ENCODE results near the gene CHL1. TPM values are rescaled to one million over a fixed set of nuclear protein-coding genes. Genes with fewer than 3 reads are reported as not detected.

The CHL1 gene, protein sequence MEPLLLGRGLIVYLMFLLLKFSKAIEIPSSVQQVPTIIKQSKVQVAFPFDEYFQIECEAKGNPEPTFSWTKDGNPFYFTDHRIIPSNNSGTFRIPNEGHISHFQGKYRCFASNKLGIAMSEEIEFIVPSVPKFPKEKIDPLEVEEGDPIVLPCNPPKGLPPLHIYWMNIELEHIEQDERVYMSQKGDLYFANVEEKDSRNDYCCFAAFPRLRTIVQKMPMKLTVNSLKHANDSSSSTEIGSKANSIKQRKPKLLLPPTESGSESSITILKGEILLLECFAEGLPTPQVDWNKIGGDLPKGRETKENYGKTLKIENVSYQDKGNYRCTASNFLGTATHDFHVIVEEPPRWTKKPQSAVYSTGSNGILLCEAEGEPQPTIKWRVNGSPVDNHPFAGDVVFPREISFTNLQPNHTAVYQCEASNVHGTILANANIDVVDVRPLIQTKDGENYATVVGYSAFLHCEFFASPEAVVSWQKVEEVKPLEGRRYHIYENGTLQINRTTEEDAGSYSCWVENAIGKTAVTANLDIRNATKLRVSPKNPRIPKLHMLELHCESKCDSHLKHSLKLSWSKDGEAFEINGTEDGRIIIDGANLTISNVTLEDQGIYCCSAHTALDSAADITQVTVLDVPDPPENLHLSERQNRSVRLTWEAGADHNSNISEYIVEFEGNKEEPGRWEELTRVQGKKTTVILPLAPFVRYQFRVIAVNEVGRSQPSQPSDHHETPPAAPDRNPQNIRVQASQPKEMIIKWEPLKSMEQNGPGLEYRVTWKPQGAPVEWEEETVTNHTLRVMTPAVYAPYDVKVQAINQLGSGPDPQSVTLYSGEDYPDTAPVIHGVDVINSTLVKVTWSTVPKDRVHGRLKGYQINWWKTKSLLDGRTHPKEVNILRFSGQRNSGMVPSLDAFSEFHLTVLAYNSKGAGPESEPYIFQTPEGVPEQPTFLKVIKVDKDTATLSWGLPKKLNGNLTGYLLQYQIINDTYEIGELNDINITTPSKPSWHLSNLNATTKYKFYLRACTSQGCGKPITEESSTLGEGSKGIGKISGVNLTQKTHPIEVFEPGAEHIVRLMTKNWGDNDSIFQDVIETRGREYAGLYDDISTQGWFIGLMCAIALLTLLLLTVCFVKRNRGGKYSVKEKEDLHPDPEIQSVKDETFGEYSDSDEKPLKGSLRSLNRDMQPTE (N-terminal part only)
- 14.9 TPM for polyA plus RNA-seq
- long read RNA-seq, donor 1, result 0 reads
- long read RNA-seq, donor 2, result 0 reads
- long read RNA-seq, donor 3, result 0 reads
- long read RNA-seq, donor 4, result 0 reads
- long read RNA-seq, donor 5, result 0 reads
- long read RNA-seq, donor 6, partial matches to known transcripts, result 0 of 1 reads
- long read RNA-seq, donor 6, other reads (novel, unspliced or antisense), result 0 of 1 reads
- long read RNA-seq, donor 7, result 0 reads
- long read RNA-seq, donor 8, result 0 reads
- long read RNA-seq, donor 9, result 0 reads
- long read RNA-seq, donor 10, result 0 reads
- long read RNA-seq, donor 11, result 0 reads

DNA sequence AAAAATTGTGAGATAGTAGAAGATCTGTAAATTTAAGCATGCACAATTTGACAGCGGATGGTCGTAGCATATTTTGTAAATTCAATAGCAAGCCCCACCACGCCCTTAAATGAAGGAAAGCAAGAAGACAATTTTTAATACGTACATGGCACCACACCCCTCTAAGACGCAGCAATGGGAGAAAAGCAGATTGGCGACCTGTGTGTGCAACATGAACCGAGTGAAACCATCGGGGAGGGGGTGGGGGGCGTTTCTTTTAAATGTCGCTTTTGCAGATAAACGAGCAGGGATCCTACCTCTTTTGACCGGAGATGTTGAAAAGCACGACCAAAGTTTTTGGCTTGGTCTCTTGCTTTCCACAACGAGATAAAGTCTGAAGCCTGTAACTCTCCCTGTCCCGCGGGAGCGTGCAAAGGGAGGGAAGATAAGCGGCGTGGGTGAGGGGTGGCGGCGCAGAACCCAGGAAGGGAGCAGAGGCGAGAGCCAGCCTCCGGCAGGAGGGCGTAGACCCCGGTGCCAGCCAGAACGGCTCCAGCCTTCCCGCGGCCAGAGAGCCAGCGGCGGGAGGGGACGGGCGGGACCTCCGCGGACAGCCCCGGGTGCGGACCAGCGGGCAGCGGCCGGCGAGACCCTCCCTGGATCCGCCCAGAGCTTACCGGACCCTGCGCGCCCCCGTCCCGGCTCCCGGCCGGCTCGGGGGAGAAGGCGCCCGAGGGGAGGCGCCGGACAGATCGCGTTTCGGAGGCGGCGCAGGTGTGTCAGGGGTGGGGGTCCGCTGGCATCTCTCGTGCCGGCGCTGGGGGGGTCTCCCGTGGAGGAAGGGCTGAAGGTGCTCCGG, at the start of gene CHL1:
CHL1 (plus strand) TSS at position 453 of the 838 bp plus-strand sequence. CDS start 123,014 bp downstream, outside the sequence.
- Histone ChIP-seq H3K4me1 (ENCODE audit: control insufficient read depth, insufficient read depth, low read length) (peaks cover 3% of the 10 kb centered on the region), H3K27ac (ENCODE audit: low read length) (no peak within 1 kb of the TSS), H3K27me3 (ENCODE audit: control insufficient read depth, insufficient read depth, low read length) (peaks cover 45% of the 10 kb centered on the region), H3K36me3 (ENCODE audit: control insufficient read depth, insufficient read depth, low read length) (no peaks in the 10 kb centered on the region), H3K9me3 (ENCODE audit: control insufficient read depth, low read depth, low read length) (no peaks in the 10 kb centered on the region), H3K4me3 (ENCODE audit: low read length) (peak within 1 kb of the TSS; percentile 38)
- no CpG with 5 or more reads among the region's 64 CpGs for WGBS (ENCODE audit: insufficient coverage, low lambda C conversion rate)
- no peak for DNase-seq

DNA sequence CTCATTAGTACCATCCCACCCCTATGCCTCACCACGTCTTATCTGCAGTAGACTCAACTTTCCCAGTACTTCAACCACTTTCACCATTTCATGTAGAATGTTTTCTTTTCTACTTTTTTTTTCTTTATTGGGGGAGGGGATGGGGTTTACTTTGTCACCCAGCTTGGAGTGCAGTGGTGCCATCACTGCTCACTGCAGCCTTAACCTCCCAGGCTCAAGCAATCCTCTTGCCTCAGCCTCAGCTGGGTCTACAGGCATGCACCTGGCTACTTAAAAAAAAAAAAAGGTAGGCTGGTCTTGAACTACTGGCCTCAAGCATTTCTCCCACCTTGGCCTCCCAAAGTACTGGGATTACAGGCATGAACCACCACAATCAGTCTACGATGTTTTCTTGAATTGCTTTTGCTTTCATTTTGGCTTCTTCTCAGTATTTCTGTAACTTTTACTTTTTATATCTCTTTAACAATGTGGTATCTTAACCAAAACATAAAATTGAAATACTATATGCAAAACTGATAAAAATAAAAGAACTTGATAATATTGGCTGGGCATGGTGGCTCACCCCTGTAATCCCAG, 44.9 kb upstream of the CHL1 start:
- DNase-seq, result no peak
- Histone ChIP-seq H3K36me3 (ENCODE audit: control insufficient read depth, insufficient read depth, low read length) (no peaks in the 10 kb centered on the region), H3K4me1 (ENCODE audit: control insufficient read depth, insufficient read depth, low read length) (no peaks in the 10 kb centered on the region), H3K27ac (ENCODE audit: low read length) (no peak overlapping the region), H3K9me3 (ENCODE audit: control insufficient read depth, low read depth, low read length) (no peaks in the 10 kb centered on the region), H3K27me3 (ENCODE audit: control insufficient read depth, insufficient read depth, low read length) (no peaks in the 10 kb centered on the region), H3K4me3 (ENCODE audit: low read length) (no peak overlapping the region)
- WGBS (ENCODE audit: insufficient coverage, low lambda C conversion rate), result 92% methylated on average over 2 of the region's 2 CpGs

DNA sequence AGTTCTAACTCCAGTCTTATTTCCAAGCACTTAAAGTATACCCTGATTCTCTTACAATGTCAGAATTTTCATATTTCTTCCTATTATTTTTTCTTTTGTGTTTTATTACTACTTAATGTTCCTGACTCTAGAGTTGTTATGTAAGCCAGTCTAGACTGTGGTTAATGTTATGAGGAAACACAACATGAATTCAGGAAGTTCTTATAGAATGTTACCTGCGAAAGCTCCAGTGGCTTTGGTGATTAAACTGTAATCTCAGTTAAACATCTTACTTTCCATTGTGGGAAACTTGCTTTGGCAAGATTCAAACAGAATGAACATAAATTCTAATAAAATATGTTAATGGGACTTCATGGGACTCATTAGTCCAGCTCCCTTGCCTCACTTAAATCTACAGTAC, 36.6 kb upstream of the CHL1 start:
- H3K4me1 ChIP-seq (ENCODE audit: control insufficient read depth, insufficient read depth, low read length), result no peaks in the 10 kb centered on the region
- no peak overlapping the region for H3K4me3 ChIP-seq (ENCODE audit: low read length)
- 83% methylated on average over 1 of the region's 1 CpG for WGBS (ENCODE audit: insufficient coverage, low lambda C conversion rate)
- no peaks in the 10 kb centered on the region for H3K9me3 ChIP-seq (ENCODE audit: control insufficient read depth, low read depth, low read length)
- no peaks in the 10 kb centered on the region for H3K27me3 ChIP-seq (ENCODE audit: control insufficient read depth, insufficient read depth, low read length)
- H3K27ac ChIP-seq (ENCODE audit: low read length), result no peak overlapping the region
- no peaks in the 10 kb centered on the region for H3K36me3 ChIP-seq (ENCODE audit: control insufficient read depth, insufficient read depth, low read length)
- DNase-seq, result no peak

DNA sequence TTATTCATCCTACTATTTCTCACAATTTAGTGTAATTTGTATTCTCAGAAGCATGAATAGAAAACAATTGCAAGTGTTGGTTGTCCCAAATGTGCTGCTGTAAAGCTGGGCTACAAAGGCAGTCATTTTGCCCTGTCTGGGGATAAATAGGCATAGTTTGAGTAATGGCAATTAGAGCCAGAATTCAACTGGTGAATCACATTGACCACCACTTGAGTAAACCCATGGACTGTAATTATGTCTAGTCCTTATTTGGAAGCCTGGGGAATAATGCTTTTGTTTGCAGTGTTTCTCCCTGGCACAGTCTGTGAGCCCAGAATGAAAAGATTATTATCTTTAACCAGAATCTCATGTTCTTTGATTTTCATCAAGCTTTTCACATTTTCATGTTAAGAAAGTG, 30.5 kb upstream of the CHL1 start:
- Histone ChIP-seq H3K27ac (ENCODE audit: low read length) (no peak overlapping the region), H3K4me3 (ENCODE audit: low read length) (no peak overlapping the region), H3K4me1 (ENCODE audit: control insufficient read depth, insufficient read depth, low read length) (no peaks in the 10 kb centered on the region), H3K9me3 (ENCODE audit: control insufficient read depth, low read depth, low read length) (no peaks in the 10 kb centered on the region), H3K36me3 (ENCODE audit: control insufficient read depth, insufficient read depth, low read length) (no peaks in the 10 kb centered on the region), H3K27me3 (ENCODE audit: control insufficient read depth, insufficient read depth, low read length) (no peaks in the 10 kb centered on the region)
- DNase-seq, result no peak

DNA sequence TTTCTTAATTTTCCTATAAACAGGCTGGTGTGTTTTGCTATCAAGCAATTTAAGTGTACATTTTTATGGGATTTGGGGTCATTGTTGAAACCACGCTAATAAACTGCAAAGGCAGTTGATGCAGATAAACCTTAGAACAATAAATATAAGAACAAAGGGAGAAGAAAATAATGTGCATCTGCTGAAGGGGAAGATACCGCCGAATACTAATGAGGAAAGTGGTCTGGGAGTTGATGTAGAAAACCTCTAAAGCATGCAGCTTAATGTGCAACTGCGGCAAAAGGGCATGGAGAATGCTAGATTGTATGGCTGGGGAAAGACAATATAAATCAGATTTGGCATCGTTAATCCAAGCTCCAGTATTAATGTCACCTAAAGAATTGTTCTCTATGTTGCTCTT, 29.8 kb upstream of the CHL1 start:
- WGBS (ENCODE audit: insufficient coverage, low lambda C conversion rate), result 80% methylated on average over 1 of the region's 5 CpGs
- DNase-seq, result no peak
- H3K27me3 ChIP-seq (ENCODE audit: control insufficient read depth, insufficient read depth, low read length), result no peaks in the 10 kb centered on the region
- H3K27ac ChIP-seq (ENCODE audit: low read length), result no peak overlapping the region
- no peaks in the 10 kb centered on the region for H3K4me1 ChIP-seq (ENCODE audit: control insufficient read depth, insufficient read depth, low read length)
- H3K9me3 ChIP-seq (ENCODE audit: control insufficient read depth, low read depth, low read length), result no peaks in the 10 kb centered on the region
- H3K36me3 ChIP-seq (ENCODE audit: control insufficient read depth, insufficient read depth, low read length), result no peaks in the 10 kb centered on the region
- H3K4me3 ChIP-seq (ENCODE audit: low read length), result no peak overlapping the region

DNA sequence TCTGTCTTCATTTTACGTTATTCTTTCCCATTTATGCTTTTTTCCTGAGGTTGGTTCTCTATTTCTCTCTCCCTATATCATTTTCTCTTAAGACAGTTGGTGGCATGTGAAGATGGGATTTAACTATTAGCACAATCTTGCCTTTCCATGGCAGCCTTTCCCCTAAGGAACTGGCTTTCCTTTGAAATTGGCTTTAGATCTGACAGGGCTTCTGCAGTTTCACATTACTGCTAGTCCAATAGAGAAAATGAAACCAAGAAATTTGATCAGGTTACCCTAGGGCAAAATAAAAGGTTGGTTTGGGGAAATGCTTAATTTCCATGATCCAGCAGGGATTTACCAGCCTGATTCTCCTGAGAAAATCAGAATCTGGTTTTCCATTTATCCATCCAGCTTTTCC, 22.7 kb upstream of the CHL1 start:
- 80% methylated on average over 1 of the region's 1 CpG for WGBS (ENCODE audit: insufficient coverage, low lambda C conversion rate)

DNA sequence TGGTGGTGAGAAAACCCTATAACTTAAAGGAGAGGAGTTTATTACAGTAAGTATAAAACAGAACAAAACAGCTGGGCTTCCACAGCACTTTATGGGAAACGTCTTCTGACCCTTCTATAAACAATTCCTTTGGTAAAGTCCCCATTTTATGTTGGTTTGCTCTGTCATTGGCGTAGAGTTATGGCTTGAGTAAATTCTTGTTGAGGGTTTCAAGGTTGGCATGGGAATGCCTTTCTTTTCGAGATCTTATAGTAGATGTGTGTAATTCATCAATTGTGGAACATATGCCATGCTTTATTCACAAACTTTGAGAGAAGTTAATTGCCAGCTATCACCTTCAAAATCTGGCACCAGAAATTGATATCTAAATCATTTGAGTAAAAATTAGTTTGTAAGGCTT, 11.6 kb upstream of the CHL1 start:
- Histone ChIP-seq H3K9me3 (ENCODE audit: control insufficient read depth, low read depth, low read length) (no peaks in the 10 kb centered on the region), H3K36me3 (ENCODE audit: control insufficient read depth, insufficient read depth, low read length) (no peaks in the 10 kb centered on the region), H3K4me3 (ENCODE audit: low read length) (no peak overlapping the region), H3K27ac (ENCODE audit: low read length) (no peak overlapping the region), H3K27me3 (ENCODE audit: control insufficient read depth, insufficient read depth, low read length) (no peaks in the 10 kb centered on the region), H3K4me1 (ENCODE audit: control insufficient read depth, insufficient read depth, low read length) (no peaks in the 10 kb centered on the region)
- WGBS (ENCODE audit: insufficient coverage, low lambda C conversion rate), result 100% methylated on average over 1 of the region's 3 CpGs
- no peak for DNase-seq

More for the DNA sequence above, 22.7 kb upstream of the CHL1 start:
- Histone ChIP-seq H3K36me3 (ENCODE audit: control insufficient read depth, insufficient read depth, low read length) (no peaks in the 10 kb centered on the region), H3K27me3 (ENCODE audit: control insufficient read depth, insufficient read depth, low read length) (no peaks in the 10 kb centered on the region), H3K9me3 (ENCODE audit: control insufficient read depth, low read depth, low read length) (no peaks in the 10 kb centered on the region), H3K27ac (ENCODE audit: low read length) (no peak overlapping the region), H3K4me1 (ENCODE audit: control insufficient read depth, insufficient read depth, low read length) (no peaks in the 10 kb centered on the region), H3K4me3 (ENCODE audit: low read length) (no peak overlapping the region)
- no peak for DNase-seq

DNA sequence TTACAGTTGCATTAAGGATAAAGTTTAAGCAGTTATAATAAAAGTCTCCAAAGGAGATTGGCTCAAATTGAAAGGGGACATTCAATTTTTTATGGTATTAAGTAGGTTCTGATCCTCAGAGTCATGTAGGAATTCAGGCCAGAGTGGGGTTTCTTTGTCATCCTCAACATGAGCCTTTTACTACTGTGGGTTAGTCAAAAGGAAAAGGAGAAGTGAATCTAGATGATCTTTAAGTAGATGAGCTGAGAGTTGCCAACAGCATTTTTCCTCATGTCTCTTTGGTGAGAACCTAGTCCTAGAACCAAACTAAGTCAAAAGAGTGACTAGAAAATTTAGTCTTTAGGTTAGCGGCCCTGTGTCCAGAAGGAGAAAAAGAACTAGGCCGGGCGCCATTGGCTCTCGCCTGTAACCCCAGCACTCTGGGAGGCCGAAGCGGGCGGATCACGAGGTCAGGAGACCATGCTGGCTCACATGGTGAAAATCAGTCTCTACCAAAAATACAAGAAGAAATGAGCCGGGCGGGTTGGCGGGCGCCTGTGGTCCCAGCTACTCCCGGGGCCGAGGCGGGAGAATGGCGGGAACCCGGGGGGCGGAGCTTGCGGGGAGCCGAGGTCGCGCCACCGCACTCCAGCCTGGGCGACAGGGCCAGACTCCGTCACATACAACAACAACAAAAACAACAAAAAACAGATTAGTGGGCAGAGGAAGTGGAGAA, 4.2 kb upstream of the CHL1 start:
- Histone ChIP-seq H3K4me3 (ENCODE audit: low read length) (no peak overlapping the region), H3K4me1 (ENCODE audit: control insufficient read depth, insufficient read depth, low read length) (peaks cover 2% of the 10 kb centered on the region), H3K27ac (ENCODE audit: low read length) (no peak overlapping the region), H3K27me3 (ENCODE audit: control insufficient read depth, insufficient read depth, low read length) (peaks cover 27% of the 10 kb centered on the region), H3K9me3 (ENCODE audit: control insufficient read depth, low read depth, low read length) (no peaks in the 10 kb centered on the region), H3K36me3 (ENCODE audit: control insufficient read depth, insufficient read depth, low read length) (no peaks in the 10 kb centered on the region)
- WGBS (ENCODE audit: insufficient coverage, low lambda C conversion rate), result no CpG with 5 or more reads among the region's 25 CpGs
- DNase-seq, result no peak

DNA sequence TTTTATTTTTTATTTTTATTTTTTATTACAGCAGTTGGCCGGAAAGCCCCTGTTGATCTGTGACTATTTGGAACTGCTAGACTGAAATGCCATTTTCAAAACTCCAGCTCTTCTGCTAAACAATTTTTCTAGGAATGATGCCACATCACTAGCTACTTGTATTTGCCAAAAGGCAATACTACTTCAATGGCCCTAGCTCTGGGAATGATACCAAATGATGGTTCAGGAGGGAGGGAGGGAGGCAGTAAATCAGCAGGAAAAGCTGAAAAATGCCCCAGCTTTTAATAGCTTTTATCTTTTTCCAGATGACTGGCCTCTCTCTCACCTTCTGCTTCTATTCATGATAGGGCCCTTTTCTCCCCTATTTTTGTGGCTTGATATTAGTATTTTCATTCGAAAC, 2.6 kb upstream of the CHL1 start:
- H3K27ac ChIP-seq (ENCODE audit: low read length), result no peak overlapping the region
- no peaks in the 10 kb centered on the region for H3K9me3 ChIP-seq (ENCODE audit: control insufficient read depth, low read depth, low read length)
- H3K4me3 ChIP-seq (ENCODE audit: low read length), result no peak overlapping the region
- DNase-seq, result no peak
- H3K36me3 ChIP-seq (ENCODE audit: control insufficient read depth, insufficient read depth, low read length), result no peaks in the 10 kb centered on the region
- H3K27me3 ChIP-seq (ENCODE audit: control insufficient read depth, insufficient read depth, low read length), result peaks cover 42% of the 10 kb centered on the region
- H3K4me1 ChIP-seq (ENCODE audit: control insufficient read depth, insufficient read depth, low read length), result peaks cover 3% of the 10 kb centered on the region
- WGBS (ENCODE audit: insufficient coverage, low lambda C conversion rate), result 100% methylated on average over 1 of the region's 2 CpGs
